ENCODE measurements around the gene RCOR1.

The RCOR1 gene

GRCh38 chr14:102777711-102778337 is 185.4 kb downstream of the RCOR1 start:
- peak in 1 of 5 donors; percentile 16 for DNase-seq

GRCh38 chr14:102778338-102779083 is 186.1 kb downstream of the RCOR1 start:
- DNase-seq, result peak in 1 of 5 donors; percentile 33

GRCh38 chr14:102779084-102779462 is 186.6 kb downstream of the RCOR1 start:
- no peak for DNase-seq

GRCh38 chr14:102779574-102780315 is 187.3 kb downstream of the RCOR1 start:
- DNase-seq, result no peak
